OCI-LY7 (cell line): Measurements from ENCODE around the gene TMEM100. TPM values are rescaled to one million over a fixed set of nuclear protein-coding genes. Genes with fewer than 3 reads are reported as not detected.
"Not testable (repeated sequence)": the region's sequence is repeated elsewhere in the genome, so short reads cannot be mapped to it uniquely, and the experiment has no call there.

ENCODE experiments used
- BruUV-seq: library from RNA; stranded (reverse); fragments of 400-500 nt; replicated peaks from 2 replicates; lab custom pipeline; 2021; lab: Mats Ljungman, UMichigan
- CTCF ChIA-PET: fragments of 300-600 bp; sonication (Branson Sonifier 250); formaldehyde crosslinking; loops from one replicate; lab custom pipeline; 2022; ENCODE audit warnings: antibody characterized with exemption; ENCODE audit not compliant: unreplicated experiment; lab: Charles Lee
- POLR2A ChIA-PET: fragments of 300-600 bp; sonication (Branson Sonifier 250); formaldehyde crosslinking; loops from one replicate; lab custom pipeline; 2022; ENCODE audit warnings: antibody characterized with exemption; lab: Charles Lee
- DNase-seq: peaks from one replicate; pipeline ENCODE4 v3.0.0-alpha.2; 2015; ENCODE audit warnings: low spot score
- H2AFZ ChIP-seq: fragments of 200-600 bp; sonication (generic), shearing (Covaris generic); 2 replicates; pipeline ENCODE4 v1.6.1; 2014; ENCODE audit warnings: mild to moderate bottlenecking, antibody characterized with exemption, low read length, moderate library complexity
- H3K27ac ChIP-seq: fragments of 200-600 bp; sonication (generic); 2 replicates; pipeline ENCODE4 v1.5.1; 2014; ENCODE audit warnings: mixed run types, low read depth, mild to moderate bottlenecking, moderate library complexity, low read length, inconsistent platforms; ENCODE audit not compliant: poor library complexity, severe bottlenecking
- H3K36me3 ChIP-seq: fragments of 200-600 bp; sonication (generic); 2 replicates; pipeline ENCODE4 v1.6.1; 2014; ENCODE audit warnings: mild to moderate bottlenecking, antibody characterized with exemption, low read length, moderate library complexity, mixed read lengths; ENCODE audit not compliant: insufficient read depth
- H3K4me1 ChIP-seq: fragments of 200-600 bp; sonication (generic); 2 replicates; pipeline ENCODE4 v1.5.1; 2014; ENCODE audit warnings: mild to moderate bottlenecking, low read length; ENCODE audit not compliant: insufficient read depth, poor library complexity, severe bottlenecking
- H3K4me2 ChIP-seq: fragments of 200-600 bp; sonication (generic); 2 replicates; pipeline ENCODE4 v1.6.1; 2014; ENCODE audit warnings: mild to moderate bottlenecking, low read length
- H3K4me3 ChIP-seq: fragments of 200-600 bp; sonication (generic); 2 replicates; pipeline ENCODE4 v1.5.1; 2014; ENCODE audit warnings: mild to moderate bottlenecking, low read depth, low read length; ENCODE audit not compliant: poor library complexity, severe bottlenecking
- H3K79me2 ChIP-seq: fragments of 200-600 bp; sonication (generic); 2 replicates; pipeline ENCODE4 v1.6.1; 2016; ENCODE audit warnings: low read depth, mild to moderate bottlenecking, low read length, moderate library complexity, mixed read lengths; ENCODE audit not compliant: insufficient read depth
- H3K9me2 ChIP-seq: fragments of 200-600 bp; sonication (generic); 2 replicates; pipeline ENCODE4 v1.6.1; 2016; ENCODE audit warnings: mild to moderate bottlenecking, low read length, mixed read lengths; ENCODE audit not compliant: insufficient read depth
- H3K9me3 ChIP-seq: fragments of 200-600 bp; sonication (generic); 2 replicates; pipeline ENCODE4 v1.6.1; 2014; ENCODE audit warnings: mild to moderate bottlenecking, mixed run types, low read length, mixed read lengths
- H4K20me1 ChIP-seq: fragments of 200-600 bp; sonication (generic); 2 replicates; pipeline ENCODE4 v1.6.1; 2014; ENCODE audit warnings: mild to moderate bottlenecking, antibody characterized with exemption, low read length, moderate library complexity, mixed read lengths; ENCODE audit not compliant: insufficient read depth
- CTCF ChIP-seq: fragments of 200-600 bp; sonication (generic); conservative IDR thresholded peaks from 2 replicates; pipeline ENCODE4 v1.5.1; 2014; ENCODE audit warnings: mild to moderate bottlenecking, antibody characterized with exemption, low read length, moderate library complexity, mixed read lengths
- EZH2phosphoT487 ChIP-seq: fragments of 200-600 bp; sonication (generic); IDR thresholded peaks from 2 replicates; pipeline ENCODE4 v1.6.1; 2018; ENCODE audit warnings: low read depth, borderline replicate concordance, mild to moderate bottlenecking, mixed run types, antibody characterized with exemption, low read length, moderate library complexity, mixed read lengths
- intact Hi-C: fragments of 100-400 bp; cut with micrococcal nuclease; formaldehyde crosslinking; loops from one replicate; pipeline ENCODE4 v1.10.0; 2022; ENCODE audit not compliant: unreplicated experiment
- total RNA-seq, 2 experiments: library from RNA; depleted of rRNA in 1 of 2; stranded (reverse); fragments of >200 nt in 1 of 2; shearing (Covaris generic) in 1 of 2; gene quantifications; 2 replicates each; pipeline ENCODE4 v1.2.3, GENCODE V29; 2014 to 2022

The TMEM100 gene
- total RNA-seq, 2 experiments from 2014 or later: 0.30 to 0.38 TPM

- Histone ChIP-seq H3K4me1 (no peaks in the 10 kb centered on the region), H3K9me2 (no peaks in the 10 kb centered on the region), H3K79me2 (no peaks in the 10 kb centered on the region), H3K4me2 (no peak overlapping the region), H2AFZ (no peak overlapping the region), H3K9me3 (no peaks in the 10 kb centered on the region), H3K27ac (no peak overlapping the region), H3K4me3 (no peak overlapping the region), H3K36me3 (no peaks in the 10 kb centered on the region), H4K20me1 (no peaks in the 10 kb centered on the region)
- no peak for DNase-seq
- no peak for TF ChIP-seq CTCF
- TF ChIP-seq EZH2phosphoT487: no peak
- intact Hi-C loops: no loop called here
- ChIA-PET CTCF (no interaction called here), POLR2A (no interaction called here)
- BruUV-seq: no TSS peak
Measured at GRCh38 chr17:55673743-55674506, 48.7 kb downstream of the TMEM100 start.

- POLR2A ChIA-PET: no interaction called here
- no peak overlapping the region for H3K4me2 ChIP-seq
- intact Hi-C loops: no loop called here
- H3K9me2 ChIP-seq: no peaks in the 10 kb centered on the region
- no peaks in the 10 kb centered on the region for H3K9me3 ChIP-seq
- H2AFZ ChIP-seq: no peak overlapping the region
- CTCF ChIA-PET: no interaction called here
- H3K36me3 ChIP-seq: no peaks in the 10 kb centered on the region
- H3K4me3 ChIP-seq: no peak overlapping the region
- no peaks in the 10 kb centered on the region for H3K4me1 ChIP-seq
- TF ChIP-seq EZH2phosphoT487: no peak
- no peak for TF ChIP-seq CTCF
- H3K27ac ChIP-seq: no peak overlapping the region
- no peak for DNase-seq
- no TSS peak for BruUV-seq
- H3K79me2 ChIP-seq: no peaks in the 10 kb centered on the region
- H4K20me1 ChIP-seq: no peaks in the 10 kb centered on the region
Measured at GRCh38 chr17:55672585-55673501, 49.8 kb downstream of the TMEM100 start.

GRCh38 chr17:55672010-55672409 is 50.7 kb downstream of the TMEM100 start:
- intact Hi-C loops, CTCF ChIA-PET: not testable (repeated sequence)

More at GRCh38 chr17:55672010-55672409, 50.7 kb downstream of the TMEM100 start:
- H3K9me3 ChIP-seq, H3K36me3 ChIP-seq, H3K79me2 ChIP-seq, DNase-seq, BruUV-seq, H3K4me2 ChIP-seq, H2AFZ ChIP-seq, H3K4me1 ChIP-seq, H3K27ac ChIP-seq, H3K4me3 ChIP-seq, POLR2A ChIA-PET, H3K9me2 ChIP-seq, H4K20me1 ChIP-seq: not testable (repeated sequence)

Other genes with a start within 250 kb of the TMEM100 start
- not detected in 2 replicates for gene SMIM36, start 211.4 kb downstream of the TMEM100 start, total RNA-seq (2014; rRNA removed; shearing (Covaris generic))
- gene SMIM36, start 211.4 kb downstream of the TMEM100 start, total RNA-seq (2022): not detected in 2 replicates
- 1.9 and 6.1 TPM in 2 replicates for gene PCTP, start 28.2 kb upstream of the TMEM100 start, total RNA-seq (2014; rRNA removed; shearing (Covaris generic))
- gene PCTP, start 28.2 kb upstream of the TMEM100 start, total RNA-seq (2022): 9.3 and 9.4 TPM in 2 replicates